Osteocyte (in vitro differentiated cells): ENCODE measurements around the gene RNF113A. TPM values are rescaled to one million over a fixed set of nuclear protein-coding genes. Genes with fewer than 3 reads are reported as not detected.
"Not testable (repeated sequence)": the region's sequence is repeated elsewhere in the genome, so short reads cannot be mapped to it uniquely, and the experiment has no call there.

Experiments
- DNase-seq: peaks from one replicate; pipeline ENCODE4 v3.0.0; 2021; ENCODE audit warnings: mixed read lengths; ENCODE audit not compliant: unreplicated experiment; ENCODE audit errors: extremely low spot score
- H3K27ac Mint-ChIP-seq: one replicate; pipeline ENCODE4 v1.8.0; 2021; ENCODE audit warnings: mild to moderate bottlenecking, mixed read lengths; ENCODE audit not compliant: unreplicated experiment
- H3K27me3 Mint-ChIP-seq: one replicate; pipeline ENCODE4 v1.8.0; 2021; ENCODE audit warnings: mixed read lengths; ENCODE audit not compliant: unreplicated experiment
- H3K36me3 Mint-ChIP-seq: one replicate; pipeline ENCODE4 v1.8.0; 2021; ENCODE audit warnings: mixed read lengths; ENCODE audit not compliant: unreplicated experiment
- H3K4me1 Mint-ChIP-seq: one replicate; pipeline ENCODE4 v1.8.0; 2021; ENCODE audit warnings: mixed read lengths; ENCODE audit not compliant: unreplicated experiment
- H3K4me3 Mint-ChIP-seq: one replicate; pipeline ENCODE4 v1.8.0; 2021; ENCODE audit warnings: mild to moderate bottlenecking, moderate library complexity, mixed read lengths; ENCODE audit not compliant: unreplicated experiment
- H3K9me3 Mint-ChIP-seq: one replicate; pipeline ENCODE4 v1.8.0; 2021; ENCODE audit warnings: mixed read lengths; ENCODE audit not compliant: unreplicated experiment
- CTCF ChIP-seq: fragments of 200-600 bp; sonication (generic); IDR thresholded peaks from 2 replicates; pipeline ENCODE4 v1.5.0; 2021; ENCODE audit warnings: antibody characterized with exemption, mild to moderate bottlenecking, moderate library complexity
- total RNA-seq: library from RNA; stranded (reverse); gene quantifications from 2 replicates; pipeline ENCODE4 v1.2.1, GENCODE V29; 2021

The RNF113A gene
- total RNA-seq, 1 donor from 2014 or later, result 13.5 TPM

GRCh38 chrX:119900976-119901375 lies 29.4 kb upstream of the RNF113A start:
- no peak for TF ChIP-seq CTCF
- Mint-ChIP-seq H3K27me3 (no peaks in the 10 kb centered on the region), H3K4me1 (no peaks in the 10 kb centered on the region), H3K27ac (no peak overlapping the region), H3K36me3 (no peaks in the 10 kb centered on the region), H3K4me3 (no peak overlapping the region), H3K9me3 (no peaks in the 10 kb centered on the region)
- no peak for DNase-seq

- no peaks in the 10 kb centered on the region for H3K36me3 Mint-ChIP-seq
- no peaks in the 10 kb centered on the region for H3K4me1 Mint-ChIP-seq
- H3K27ac Mint-ChIP-seq, result no peak overlapping the region
- no peak for TF ChIP-seq CTCF
- DNase-seq, result no peak
- no peak overlapping the region for H3K4me3 Mint-ChIP-seq
- no peaks in the 10 kb centered on the region for H3K9me3 Mint-ChIP-seq
- H3K27me3 Mint-ChIP-seq, result no peaks in the 10 kb centered on the region
Observed at GRCh38 chrX:119899125-119899524, 27.6 kb upstream of the RNF113A start.

GRCh38 chrX:119895843-119896326 lies 24.4 kb upstream of the RNF113A start, which contains the start of gene AKAP14:
TSS of gene AKAP14 (plus strand) at chrX:119895893. CDS start at chrX:119903224, 7,331 bp downstream.
- no peaks in the 10 kb centered on the region for H3K4me1 Mint-ChIP-seq
- no peak within 1 kb of the TSS for H3K27ac Mint-ChIP-seq
- H3K9me3 Mint-ChIP-seq, result no peaks in the 10 kb centered on the region
- DNase-seq, result no peak
- H3K4me3 Mint-ChIP-seq, result no peak within 1 kb of the TSS
- H3K27me3 Mint-ChIP-seq, result no peaks in the 10 kb centered on the region
- TF ChIP-seq CTCF, result no peak
- H3K36me3 Mint-ChIP-seq, result no peaks in the 10 kb centered on the region

GRCh38 chrX:119891961-119892692 lies 20.6 kb upstream of the RNF113A start:
- H3K4me1 Mint-ChIP-seq, result not testable (repeated sequence)

GRCh38 chrX:119890626-119891025 lies 19.1 kb upstream of the RNF113A start:
- not testable (repeated sequence) for H3K27me3 Mint-ChIP-seq, H3K27ac Mint-ChIP-seq, DNase-seq, H3K36me3 Mint-ChIP-seq, H3K4me1 Mint-ChIP-seq, H3K9me3 Mint-ChIP-seq, H3K4me3 Mint-ChIP-seq

More at GRCh38 chrX:119891961-119892692, 20.6 kb upstream of the RNF113A start:
- not testable (repeated sequence) for H3K4me3 Mint-ChIP-seq, H3K27ac Mint-ChIP-seq, H3K27me3 Mint-ChIP-seq, H3K36me3 Mint-ChIP-seq, DNase-seq, H3K9me3 Mint-ChIP-seq

- DNase-seq, result peak; percentile 89
- peak; percentile 60 for TF ChIP-seq CTCF
- Mint-ChIP-seq H3K36me3 (no peaks in the 10 kb centered on the region), H3K4me1 (peaks cover 2% of the 10 kb centered on the region), H3K27ac (no peak overlapping the region), H3K27me3 (no peaks in the 10 kb centered on the region), H3K4me3 (peak overlapping the region; percentile 62), H3K9me3 (peaks cover 3% of the 10 kb centered on the region)
Observed at GRCh38 chrX:119887721-119888425, 16.3 kb upstream of the RNF113A start.
